ENCODE data around the gene FOXJ3. TPM values are rescaled to one million over a fixed set of nuclear protein-coding genes. Genes with fewer than 3 reads are reported as not detected.

FOXJ3 gene
- total RNA-seq, 1 experiment from 2014 or later = 20.1 TPM

DNA sequence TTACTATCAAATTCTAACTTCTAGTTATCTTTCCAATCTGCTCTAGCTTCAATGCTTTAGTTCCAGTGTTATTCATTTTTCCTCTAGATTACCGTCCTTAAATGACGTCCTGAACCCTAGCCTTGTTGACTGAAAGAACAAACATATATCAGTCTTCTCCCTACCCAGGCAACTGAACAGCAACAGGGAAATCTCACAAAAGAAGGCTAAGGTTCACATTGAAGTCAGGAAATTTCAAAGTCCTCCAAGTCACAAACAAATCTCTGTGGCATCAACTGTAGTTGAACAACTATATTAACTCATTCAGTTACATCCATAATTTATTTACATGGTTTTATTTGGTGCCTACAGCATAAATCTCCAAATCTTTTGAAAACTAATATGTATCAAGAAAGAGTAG lies 19.5 kb downstream of the FOXJ3 start:
- DNase-seq (ENCODE audit: low spot score) = no peak
- in situ Hi-C loops (cut with HindIII; ENCODE audit: low sequenced_read_pairs) = no loop called here

DNA sequence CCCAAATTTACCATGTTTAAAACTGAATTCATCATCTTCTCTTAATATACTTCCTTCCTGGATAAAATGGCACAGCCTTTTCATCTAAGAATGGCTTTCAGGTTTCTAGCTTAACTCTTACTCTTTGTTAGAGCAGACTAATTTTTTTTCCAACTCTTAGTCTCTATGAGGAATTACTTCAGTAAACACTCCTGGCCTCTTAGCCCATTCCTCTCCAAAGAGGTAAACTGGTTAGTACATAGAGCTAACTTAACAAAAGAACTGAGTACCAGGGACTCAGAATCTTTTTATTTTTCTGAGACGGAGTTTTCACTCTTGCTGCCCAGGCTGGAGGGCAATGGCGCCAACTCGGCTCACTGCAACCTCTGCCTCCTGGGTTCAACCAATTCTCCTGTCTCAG lies 21.1 kb downstream of the FOXJ3 start:
- DNase-seq (ENCODE audit: low spot score) = no peak

DNA sequence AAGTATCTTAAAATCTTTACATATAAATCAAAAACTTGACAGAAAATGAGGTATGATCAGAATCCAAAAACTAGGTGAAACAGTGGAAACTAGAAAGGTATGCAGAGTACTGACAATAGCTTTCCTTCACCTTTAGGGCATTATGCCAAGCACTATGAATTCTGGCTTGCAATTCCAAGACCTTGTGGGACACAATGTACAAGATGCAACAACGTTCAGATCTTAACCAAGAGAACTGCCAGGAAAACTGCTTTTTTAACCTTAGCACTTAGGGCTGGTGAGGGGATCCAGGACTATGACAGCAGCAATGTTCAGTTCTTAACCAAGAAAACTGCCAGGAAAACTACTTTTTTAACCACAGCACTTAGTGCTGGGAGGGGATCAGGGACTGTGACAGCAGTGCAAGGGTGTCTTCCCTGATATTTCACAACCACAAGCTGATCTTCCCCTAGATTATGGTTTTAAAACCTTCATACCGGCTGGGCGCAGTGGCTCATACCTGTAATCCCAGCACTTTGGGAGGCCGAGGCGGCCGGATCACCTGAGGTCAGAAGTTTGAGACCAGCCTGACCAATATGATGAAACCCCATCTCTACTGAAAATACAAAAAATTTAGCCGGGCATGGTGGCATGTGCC lies 22.3 kb downstream of the FOXJ3 start:
- in situ Hi-C loops (cut with HindIII; ENCODE audit: low sequenced_read_pairs) = no loop called here

More for the DNA sequence above, 21.1 kb downstream of the FOXJ3 start:
- in situ Hi-C loops (cut with HindIII; ENCODE audit: low sequenced_read_pairs) = no loop called here

DNA sequence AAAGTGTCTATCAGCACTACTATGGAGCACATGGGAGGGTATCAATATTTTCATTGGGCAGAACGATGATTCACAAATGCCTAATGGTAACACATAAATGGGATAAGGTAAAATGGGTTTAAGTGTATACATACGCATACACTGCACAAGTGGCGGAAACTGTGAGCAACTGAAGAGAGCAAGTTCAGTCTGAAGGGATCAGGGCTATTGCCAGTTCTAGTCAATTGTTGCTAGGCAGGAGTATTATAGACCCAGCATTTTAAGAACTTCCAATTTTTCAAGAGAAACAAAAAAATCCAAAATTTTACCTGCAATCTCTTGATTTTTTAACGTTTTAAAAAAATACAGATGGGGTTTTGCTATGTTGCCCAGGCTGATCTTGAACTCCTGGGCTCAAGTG lies 23.1 kb downstream of the FOXJ3 start:
- in situ Hi-C loops (cut with HindIII; ENCODE audit: low sequenced_read_pairs) = no loop called here
- DNase-seq (ENCODE audit: low spot score) = no peak

More for the DNA sequence above, 22.3 kb downstream of the FOXJ3 start:
- peak; percentile 61 for DNase-seq (ENCODE audit: low spot score)

DNA sequence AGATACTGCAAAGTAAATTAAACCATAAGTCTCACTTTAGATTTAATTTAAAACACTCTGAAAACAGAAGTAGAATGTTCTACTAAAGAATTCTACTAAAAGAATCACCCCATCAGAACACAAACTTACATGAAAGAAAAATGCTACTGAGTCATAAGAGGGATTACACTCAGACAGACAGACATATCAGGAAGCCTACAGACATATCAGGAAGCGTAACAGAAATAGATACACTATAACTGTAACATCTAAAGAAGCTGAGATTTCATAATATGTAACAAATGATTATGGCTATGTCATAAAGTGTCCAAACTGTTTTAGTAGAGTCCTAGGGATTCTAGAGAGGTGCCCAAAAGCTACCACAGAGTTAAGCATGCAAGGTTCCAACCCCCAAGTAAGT lies 23.9 kb downstream of the FOXJ3 start:
- no peak for DNase-seq (ENCODE audit: low spot score)
- in situ Hi-C loops (cut with HindIII; ENCODE audit: low sequenced_read_pairs) = no loop called here

DNA sequence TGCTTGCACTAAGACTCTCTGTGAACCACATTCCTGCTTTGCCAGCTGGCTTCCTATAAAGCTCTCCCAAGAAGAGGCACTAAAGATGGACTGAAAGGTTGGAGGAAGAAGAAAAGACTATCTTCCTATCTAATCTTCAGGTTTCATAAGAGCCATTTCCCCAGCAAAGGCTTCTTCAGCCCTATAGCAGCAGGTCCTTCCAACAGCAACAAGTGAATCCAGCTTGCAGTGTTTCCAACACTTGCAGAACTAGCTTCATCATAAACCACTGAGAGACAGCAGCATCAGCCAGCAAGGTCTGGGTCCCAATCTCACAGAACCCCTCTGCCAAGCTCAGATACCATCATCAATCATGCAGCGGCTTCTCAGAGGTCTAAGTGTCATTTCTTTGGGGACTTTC lies 28.1 kb downstream of the FOXJ3 start:
- in situ Hi-C loops (cut with HindIII; ENCODE audit: low sequenced_read_pairs) = no loop called here
- DNase-seq (ENCODE audit: low spot score) = no peak

DNA sequence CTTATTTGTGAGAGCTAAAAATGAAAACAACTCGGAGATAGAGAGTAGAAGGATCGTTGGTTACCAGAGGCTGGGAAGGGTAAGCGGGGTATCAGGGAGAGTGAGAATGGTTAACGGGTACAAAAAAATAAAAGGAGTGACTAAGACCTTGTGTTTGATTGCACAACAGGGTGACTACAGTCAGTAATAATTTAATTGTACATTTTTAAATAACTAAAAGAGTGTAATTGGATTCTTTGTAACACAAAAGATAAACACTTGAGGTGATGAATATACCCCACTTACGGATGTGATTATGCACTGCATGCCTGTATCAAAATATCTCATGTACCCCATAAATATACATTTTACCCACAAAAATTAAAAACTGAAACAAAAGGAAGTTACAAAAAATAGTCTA lies 29.4 kb downstream of the FOXJ3 start:
- DNase-seq (ENCODE audit: low spot score) = no peak
- in situ Hi-C loops (cut with HindIII; ENCODE audit: low sequenced_read_pairs) = no loop called here

DNA sequence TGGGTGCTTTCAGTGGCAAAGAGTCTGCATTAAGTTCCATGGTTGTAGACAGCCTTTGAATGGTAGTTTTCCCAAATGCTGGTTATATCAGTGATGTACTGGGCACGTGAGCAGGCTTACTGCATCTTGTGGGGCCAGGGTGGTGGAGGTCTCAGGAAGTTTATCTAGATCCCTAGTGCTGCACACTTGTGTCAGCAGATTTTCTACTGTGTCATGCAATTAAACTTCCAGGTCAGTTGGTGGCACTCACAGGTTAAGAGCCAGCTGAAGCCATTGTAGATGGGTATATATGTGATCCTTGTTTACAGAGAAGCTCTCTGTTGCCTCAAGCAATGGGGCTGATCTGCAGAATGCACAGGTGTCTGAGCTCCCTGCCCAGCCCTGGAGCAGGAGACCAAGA lies 33.0 kb downstream of the FOXJ3 start:
- no peak for DNase-seq (ENCODE audit: low spot score)
- in situ Hi-C loops (cut with HindIII; ENCODE audit: low sequenced_read_pairs) = no loop called here

DNA sequence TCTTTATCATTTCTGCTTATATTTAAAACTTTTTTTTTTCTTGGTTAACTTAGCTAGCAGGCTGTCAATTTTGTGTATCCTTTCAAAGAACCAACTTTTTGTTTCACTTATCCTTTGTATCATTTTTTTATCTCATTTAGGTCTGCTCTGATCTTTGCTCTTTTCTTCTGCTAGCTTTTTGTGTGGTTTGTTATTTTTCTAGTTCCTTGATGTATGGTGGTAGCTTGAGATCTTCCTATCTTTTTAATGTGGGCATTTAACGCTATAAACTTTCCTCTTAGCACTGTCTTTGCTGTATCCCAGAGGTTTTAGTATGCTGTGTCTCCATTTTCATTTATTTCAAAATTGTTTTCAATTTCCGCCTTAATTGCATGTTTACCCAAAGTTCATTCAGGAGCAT lies 36.5 kb downstream of the FOXJ3 start:
- in situ Hi-C loops (cut with HindIII; ENCODE audit: low sequenced_read_pairs) = no loop called here
- no peak for DNase-seq (ENCODE audit: low spot score)

DNA sequence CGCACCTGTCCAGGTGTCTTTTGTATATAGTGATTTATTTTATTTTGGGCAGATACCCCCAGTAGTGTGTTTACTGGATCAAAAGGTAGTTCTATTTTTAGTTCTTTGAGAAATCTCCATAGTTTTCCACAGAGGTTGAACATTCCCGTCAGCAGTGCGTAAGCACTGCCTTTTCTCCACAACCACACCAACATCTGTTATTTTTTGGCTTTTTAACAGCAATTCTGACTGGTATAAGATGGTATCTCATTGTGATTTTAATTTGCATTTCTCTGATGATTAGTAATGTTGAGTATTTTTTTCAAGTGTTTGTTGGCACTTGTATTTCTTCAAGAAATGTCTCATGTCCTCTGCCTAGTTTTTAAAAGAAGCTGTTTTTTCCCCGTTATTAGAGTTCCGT lies 39.2 kb downstream of the FOXJ3 start:
- in situ Hi-C loops (cut with HindIII; ENCODE audit: low sequenced_read_pairs) = no loop called here

DNA sequence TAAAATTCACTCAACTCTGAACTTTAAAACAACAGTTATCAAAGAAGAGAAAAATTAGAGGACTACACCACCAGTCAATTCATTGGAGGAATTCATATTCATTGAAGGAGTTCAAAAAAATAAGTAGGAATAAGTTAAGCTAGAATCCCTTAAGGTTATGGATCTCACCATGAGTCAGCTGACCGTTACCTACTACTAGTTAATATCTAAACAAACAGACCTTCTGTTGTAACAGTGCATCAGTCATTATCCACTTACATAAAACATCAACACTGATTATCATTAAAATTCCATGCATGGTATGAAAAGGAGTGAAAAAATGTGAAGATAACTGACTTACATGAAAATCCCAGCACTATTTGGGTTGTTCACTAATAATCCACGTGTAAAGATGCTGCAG lies 44.9 kb downstream of the FOXJ3 start:
- DNase-seq (ENCODE audit: low spot score) = no peak
- in situ Hi-C loops (cut with HindIII; ENCODE audit: low sequenced_read_pairs) = no loop called here

More for the DNA sequence above, 39.2 kb downstream of the FOXJ3 start:
- no peak for DNase-seq (ENCODE audit: low spot score)

DNA sequence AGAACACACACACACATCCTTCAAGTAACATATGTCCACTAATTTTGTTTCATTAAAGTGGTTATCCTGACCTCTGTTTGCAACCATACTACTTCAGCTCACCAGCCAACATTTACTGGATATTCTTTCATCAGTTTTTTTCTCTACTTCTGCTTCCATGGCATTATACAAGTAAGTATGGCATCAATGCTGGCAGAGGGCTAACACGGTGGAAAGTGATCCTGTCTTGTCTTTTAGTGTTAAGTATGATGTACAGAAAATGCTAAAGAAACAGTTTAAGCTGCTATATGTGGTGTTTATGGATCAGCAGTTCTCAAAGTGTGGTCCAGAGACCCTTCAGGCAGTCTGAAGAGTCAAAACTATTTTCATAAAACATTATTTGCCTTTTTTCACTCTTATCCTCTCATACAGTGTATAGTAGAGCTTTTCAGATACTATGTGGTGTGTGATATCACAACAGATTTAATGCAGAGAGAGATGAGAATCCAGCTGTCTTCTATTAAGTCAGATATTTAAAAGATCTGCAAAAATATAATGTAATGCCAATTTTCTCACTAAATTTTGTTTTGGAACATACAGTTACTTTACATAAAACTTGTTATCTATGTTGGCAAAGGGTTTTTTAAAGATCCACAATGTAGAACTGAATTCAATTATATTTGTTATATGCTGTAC lies 46.6 kb downstream of the FOXJ3 start:
- in situ Hi-C loops (cut with HindIII; ENCODE audit: low sequenced_read_pairs) = no loop called here

DNA sequence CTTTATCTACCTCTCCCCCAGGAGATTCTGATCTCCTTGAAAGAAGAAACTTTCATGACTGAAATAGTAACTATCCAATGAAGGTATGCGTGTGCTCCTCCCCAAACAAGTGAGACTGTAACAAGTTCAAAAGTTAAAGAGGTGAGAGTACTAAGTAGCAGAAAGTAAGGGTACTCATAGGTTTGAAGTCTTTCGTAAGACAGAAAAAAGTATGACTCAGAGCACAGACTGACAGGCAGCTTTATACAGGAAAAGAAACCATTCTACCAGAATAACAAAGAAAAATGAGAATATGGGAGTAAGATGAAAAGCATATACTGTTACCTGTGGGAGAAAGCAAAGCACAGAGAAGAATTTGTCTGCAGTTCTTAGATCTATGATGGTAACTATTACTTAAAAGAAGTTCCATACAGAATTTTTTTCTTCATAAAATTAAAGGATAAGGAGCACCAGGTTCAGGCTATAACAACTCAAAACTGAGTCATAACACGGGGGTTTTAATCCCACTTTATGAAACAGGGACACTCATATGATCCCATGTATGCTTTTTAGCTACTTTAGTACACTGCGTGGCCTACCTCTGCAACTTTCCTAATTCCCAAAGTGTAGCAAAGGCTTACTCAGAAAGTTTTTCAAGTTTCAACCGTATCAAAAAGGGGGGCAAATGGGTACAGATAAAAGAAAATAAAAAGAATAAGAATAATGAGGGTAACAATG lies 52.0 kb downstream of the FOXJ3 start:
- DNase-seq (ENCODE audit: low spot score) = no peak
- in situ Hi-C loops (cut with HindIII; ENCODE audit: low sequenced_read_pairs) = no loop called here

More for the DNA sequence above, 46.6 kb downstream of the FOXJ3 start:
- DNase-seq (ENCODE audit: low spot score) = no peak

DNA sequence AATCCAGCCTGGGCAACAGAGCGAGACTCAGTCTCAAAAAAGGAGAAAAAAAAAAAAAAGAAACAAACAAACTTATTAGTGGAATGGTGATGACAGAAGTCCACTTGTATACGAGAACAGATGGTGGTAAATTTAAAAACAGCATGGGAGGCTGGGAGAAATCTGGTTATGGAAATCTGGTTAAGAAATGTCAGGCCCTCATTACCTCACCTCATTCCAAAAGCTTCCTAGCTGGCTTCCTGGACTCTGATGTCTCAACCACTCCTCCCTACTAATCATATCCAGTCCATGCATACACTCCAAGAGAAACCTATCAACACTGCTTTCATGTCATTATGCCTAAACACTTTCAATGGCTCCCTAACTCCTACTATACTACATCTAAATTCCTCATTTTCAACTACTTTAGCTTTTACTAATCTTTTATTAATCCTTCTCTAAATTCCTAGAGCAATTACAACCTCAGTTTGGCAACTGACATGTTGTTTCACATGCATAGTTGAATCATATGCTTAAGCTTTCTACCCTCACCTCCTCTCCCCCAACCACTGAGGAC lies 52.9 kb downstream of the FOXJ3 start:
- in situ Hi-C loops (cut with HindIII; ENCODE audit: low sequenced_read_pairs) = no loop called here

DNA sequence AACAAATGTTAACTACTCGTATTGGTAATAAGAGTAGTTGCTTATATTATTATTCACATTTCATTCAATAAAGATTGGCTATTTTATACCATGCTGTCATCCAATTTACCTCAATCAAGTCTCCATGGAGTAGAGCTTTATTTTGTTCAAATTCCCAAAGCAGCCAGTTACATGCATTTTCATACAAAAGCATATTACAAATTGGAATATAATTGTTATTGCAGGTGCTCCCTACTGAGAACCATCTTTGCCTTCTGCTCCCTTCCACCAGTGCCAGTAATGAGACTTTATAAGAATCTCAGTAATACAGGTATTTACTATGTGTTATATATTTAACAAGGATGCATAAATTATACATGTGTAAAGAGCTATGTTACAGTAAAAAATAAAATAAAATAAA lies 54.2 kb downstream of the FOXJ3 start:
- peak; percentile 77 for DNase-seq (ENCODE audit: low spot score)
- in situ Hi-C loops (cut with HindIII; ENCODE audit: low sequenced_read_pairs) = no loop called here

More for the DNA sequence above, 52.9 kb downstream of the FOXJ3 start:
- peak; percentile 94 for DNase-seq (ENCODE audit: low spot score)

DNA sequence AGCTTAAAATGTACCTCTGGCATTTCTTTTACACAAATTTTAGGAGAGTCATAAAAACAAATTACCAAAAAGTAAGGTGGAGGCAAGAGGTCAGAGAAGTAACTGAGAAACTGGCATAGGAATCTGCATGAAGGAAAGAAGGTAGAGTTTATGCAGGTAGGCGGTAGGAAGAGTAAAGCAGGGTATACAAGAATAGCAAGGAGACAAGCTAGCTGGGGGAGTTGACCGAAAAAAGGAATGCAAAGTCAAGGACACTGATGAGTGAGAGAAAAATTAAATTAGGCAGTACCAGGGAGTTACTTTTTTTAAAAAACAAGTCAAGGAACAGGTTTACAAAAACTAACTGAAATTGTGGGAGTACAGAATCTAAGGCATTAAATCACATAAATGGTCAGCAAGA lies 56.0 kb downstream of the FOXJ3 start:
- in situ Hi-C loops (cut with HindIII; ENCODE audit: low sequenced_read_pairs) = no loop called here
- DNase-seq (ENCODE audit: low spot score) = peak; percentile 33

DNA sequence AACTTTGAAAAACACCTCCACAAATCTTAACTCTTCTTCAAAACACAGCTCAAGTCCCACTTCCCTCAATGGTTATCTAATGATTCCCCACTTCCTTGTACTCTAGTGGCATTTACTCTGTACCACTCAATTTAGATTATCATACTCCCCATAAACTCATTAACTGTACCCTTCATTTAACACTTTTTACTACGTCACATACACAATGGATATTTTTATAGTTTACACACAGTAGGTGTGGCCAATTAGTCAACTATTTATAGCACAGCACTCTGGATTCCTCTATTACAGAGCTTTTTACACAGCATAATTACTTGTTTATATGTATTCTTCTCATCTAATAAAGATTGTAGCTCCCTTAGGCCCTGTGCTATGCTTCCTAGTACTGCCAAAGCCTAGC lies 62.1 kb downstream of the FOXJ3 start:
- in situ Hi-C loops (cut with HindIII; ENCODE audit: low sequenced_read_pairs) = no loop called here
- no peak for DNase-seq (ENCODE audit: low spot score)

DNA sequence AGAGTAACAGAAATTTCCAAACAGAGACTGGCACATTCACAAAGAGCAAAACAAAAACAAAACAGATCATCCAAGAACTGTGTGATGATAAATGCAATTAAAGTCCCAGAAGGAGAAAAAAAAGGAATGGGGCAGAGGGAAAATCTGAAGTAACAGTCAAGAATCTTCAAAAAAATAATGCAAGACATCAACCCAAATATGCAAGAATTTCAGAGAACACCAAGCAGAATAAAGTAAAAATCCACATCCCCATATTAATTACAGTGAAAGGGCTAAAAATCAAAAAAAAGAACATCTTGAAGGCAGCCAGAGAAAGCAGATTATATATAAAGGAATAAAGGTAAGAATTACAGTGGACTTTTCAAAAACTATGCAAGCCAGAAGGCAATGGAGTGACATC lies 67.1 kb downstream of the FOXJ3 start:
- DNase-seq (ENCODE audit: low spot score) = no peak
- in situ Hi-C loops (cut with HindIII; ENCODE audit: low sequenced_read_pairs) = no loop called here

DNA sequence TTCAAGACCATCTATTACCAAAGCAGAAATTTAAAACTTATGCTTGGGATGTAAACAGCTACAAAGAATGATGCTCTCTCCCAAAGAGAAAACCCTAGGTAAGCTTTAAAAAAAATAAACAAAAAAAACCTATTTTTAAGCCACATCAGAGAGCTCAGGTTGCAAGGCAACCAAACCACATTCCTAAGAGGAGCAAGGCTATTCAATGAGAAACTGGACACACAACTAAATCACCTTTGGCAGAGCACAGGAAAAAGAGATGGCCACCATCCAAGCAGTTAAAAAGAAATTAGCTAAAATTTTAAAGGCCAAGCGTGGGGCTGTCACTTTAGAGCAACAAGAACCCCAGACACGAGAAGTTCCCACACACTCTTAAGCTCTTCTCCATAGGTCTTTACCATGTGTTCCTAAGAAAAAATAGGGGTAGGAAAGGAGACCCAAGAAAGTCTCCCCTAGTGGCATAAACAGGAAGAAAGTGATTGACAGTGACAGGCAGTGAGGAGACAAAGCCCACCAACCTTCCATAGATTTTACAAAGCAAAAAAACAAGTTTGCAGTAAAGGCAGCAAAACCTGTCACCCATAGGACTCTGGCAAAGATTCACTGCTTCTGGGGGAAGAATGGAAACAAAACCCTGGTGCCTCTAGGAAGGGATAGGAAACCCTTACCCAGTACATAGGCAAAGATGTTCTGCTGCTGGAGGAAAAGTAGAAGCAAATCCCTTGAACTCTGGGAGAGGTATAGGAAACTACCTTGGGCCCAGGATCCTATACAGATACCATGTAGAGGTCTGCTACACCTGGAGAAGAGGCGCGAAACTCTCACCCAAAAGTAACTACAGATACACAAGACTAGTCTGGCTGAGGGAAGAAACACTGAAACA lies 68.5 kb downstream of the FOXJ3 start:
- DNase-seq (ENCODE audit: low spot score) = peak; percentile 26
- in situ Hi-C loops (cut with HindIII; ENCODE audit: low sequenced_read_pairs) = no loop called here
